Heart left ventricle (tissue), 16 donors: ENCODE data around the gene COQ8A. TPM values are rescaled to one million over a fixed set of nuclear protein-coding genes. Genes with fewer than 3 reads are reported as not detected.

Source experiments
- ATAC-seq, 4 donors: fragments of 200-7000 bp; cut with Tn5 transposase; one replicate each; pipeline ENCODE4 v1.9.1; 2020 to 2022; ENCODE audit warnings: moderate library complexity in 4 of 4, mild to moderate bottlenecking in 3 of 4, moderate number of reproducible peaks in 1 of 4
- DNase-seq, 5 donors: peaks; one replicate each; pipeline ENCODE4 v3.0.0-alpha.2; 2020
- H3K27ac ChIP-seq, 12 donors: fragments of 200-600 bp; sonication (generic) in 4 of 12; one replicate each; pipeline versions ENCODE4 v1.5.0 to v1.8.0; 2016 to 2022; ENCODE audit warnings: mild to moderate bottlenecking in 2 of 12
- H3K27me3 ChIP-seq, 9 donors: fragments of 200-600 bp; sonication (generic) in 2 of 9; one replicate each; pipeline versions ENCODE4 v1.5.1 to v1.8.0; 2016 to 2022; ENCODE audit warnings: mild to moderate bottlenecking in 3 of 9
- H3K36me3 ChIP-seq, 9 donors: fragments of 200-600 bp; sonication (generic) in 2 of 9; one replicate each; pipeline versions ENCODE4 v1.5.0 to v1.8.0; 2018 to 2022; ENCODE audit warnings: mild to moderate bottlenecking in 2 of 9
- H3K4me1 ChIP-seq, 12 donors: fragments of 200-600 bp; sonication (generic) in 4 of 12; one replicate each; pipeline versions ENCODE4 v1.5.0 to v1.8.0; 2016 to 2022; ENCODE audit warnings: mild to moderate bottlenecking in 3 of 12
- H3K4me3 ChIP-seq, 12 donors: fragments of 200-600 bp; sonication (generic) in 4 of 12; one replicate each; pipeline versions ENCODE4 v1.5.0 to v1.8.0; 2017 to 2022; ENCODE audit warnings: mild to moderate bottlenecking in 9 of 12, moderate library complexity in 4 of 12
- H3K9me3 ChIP-seq, 12 donors: fragments of 200-600 bp; sonication (generic) in 4 of 12; one replicate each; pipeline versions ENCODE4 v1.5.0 to v1.8.0; 2016 to 2022; ENCODE audit warnings: mild to moderate bottlenecking in 1 of 12
- CTCF ChIP-seq, 12 donors: fragments of 200-600 bp; sonication (generic) in 4 of 12; IDR thresholded peaks; one replicate each; pipeline versions ENCODE4 v1.5.0 to v1.8.0; 2018 to 2022; ENCODE audit warnings: antibody characterized with exemption in 12 of 12, mild to moderate bottlenecking in 5 of 12
- POLR2A ChIP-seq, 2 donors: fragments of 450-650 bp; IDR thresholded peaks; one replicate each; pipeline ENCODE4 v1.6.1; 2017; ENCODE audit warnings: antibody characterized with exemption in 2 of 2, mild to moderate bottlenecking in 2 of 2, moderate library complexity in 2 of 2
- WGBS, 4 donors: extraction: QIAGEN DNeasy Blood & Tissue Kit in 2 of 4; methylation state at CpG; one replicate each; pipeline versions ENCODE4 v1.1.5 to v1.1.7; 2013 to 2018; 5-methylcytosine and 5-hydroxymethylcytosine counted together
- intact Hi-C, 10 donors: fragments of 100-400 bp; cut with DNase I; formaldehyde crosslinking; loops; one replicate each; pipeline versions ENCODE4 v1.11.1 to v1.14.2; 2022
- polyA plus RNA-seq, 2 donors: library from polyadenylated mRNA; stranded (reverse); fragments of 200-250 nt; gene quantifications; one replicate each; pipeline ENCODE4 v1.2.3, GENCODE V29; 2013
- total RNA-seq, 9 donors: library from RNA; depleted of rRNA in 2 of 9; stranded (reverse); fragments of >200 nt in 2 of 9; fragmentation: NEBNext Ultra II Directional in 3 of 9; extraction: Animal tissue kit (Norgen Biotek cat#: 25700) in 3 of 9; gene quantifications; one replicate each; pipeline versions ENCODE4 v1.1.0 to v1.2.4, GENCODE V29; 2016 to 2023
- donor health status: ischemic (EF 13 %, LVEDD 7.1; RV severe dilation, severe dysfunction).
- donor health status: healthy with polysubstance abuse.
- donor health status: DM: no; HTN: yes; CAD: no.
- donor health status: DM: no; HTN: no; CAD: no.
- donor health status: ischemic (EF 25% LVEDD 6.9; RV normal size, moderate dysfunction).
- donor health status: ischemic (EF 25% LVEDD 5.7; RV mildly dilated, moderate dysfunction).
- donor health status: healthy.
- donor health status: DM: yes; HTN: yes; CAD: no.
- donor health status: ischemic (EF 35%, LVEDD 5.7; RV mildly dilated, moderate dysfunction).
- donor health status: nonischemic (EF 11% LVEDD 7.7; RV severe dilation, severe dysfunction).
- donor health status: DM: yes; HTN: yes; CAD: no.
- donor health status: PGD.
- donor health status: ischemic (EF 29% LVEDD 5.4; RV normal size, mild dysfunction).
- donor health status: nonischemic (EF 23%, LVEDD 6.1; RV moderate dilation, normal function).

Gene COQ8A
- total and polyA plus RNA-seq, 11 donors: 141 to 915 (median 269) TPM

GRCh38 chr1:226903819-226904716 lies 36.0 kb upstream of the COQ8A start:
- Histone ChIP-seq H3K27ac (peak overlapping the region in 1 of 12 donors; percentile 61), H3K36me3 (peaks cover 0 to 28% (median 16%) of the 10 kb centered on the region in 9 donors), H3K4me1 (peaks cover 0 to 11% (median 0%) of the 10 kb centered on the region in 12 donors), H3K27me3 (no peaks in the 10 kb centered on the region), H3K4me3 (no peak overlapping the region), H3K9me3 (no peaks in the 10 kb centered on the region)
- peak in 3 of 5 donors; percentile 38 to 40 (median 39) for DNase-seq
- ATAC-seq: peak in 2 of 4 donors; percentile 15 to 29
- intact Hi-C loops: no loop called here
- WGBS, 4 donors: 72 to 78% (median 75%) methylated on average over 12 of the region's 12 CpGs
- TF ChIP-seq CTCF (IDR thresholded peaks at IDR 0.05) (no peak), POLR2A (IDR thresholded peaks at IDR 0.05) (no peak)

- DNase-seq: no peak
- no peak overlapping the region for H3K4me3 ChIP-seq
- H3K36me3 ChIP-seq: peaks cover 0 to 26% (median 9%) of the 10 kb centered on the region in 9 donors
- intact Hi-C loops: no loop called here
- no peaks in the 10 kb centered on the region for H3K9me3 ChIP-seq
- WGBS, 4 donors: 50 to 56% (median 52%) methylated on average over 3 of the region's 3 CpGs
- ATAC-seq: peak in 2 of 4 donors; percentile 38 to 48
- no peaks in the 10 kb centered on the region for H3K27me3 ChIP-seq
- H3K27ac ChIP-seq: peak overlapping the region in 1 of 12 donors; percentile 61
- TF ChIP-seq CTCF (IDR thresholded peaks at IDR 0.05) (no peak), POLR2A (IDR thresholded peaks at IDR 0.05) (no peak)
- peaks cover 0 to 11% (median 0%) of the 10 kb centered on the region in 12 donors for H3K4me1 ChIP-seq
Measured at GRCh38 chr1:226904772-226905171, 35.3 kb upstream of the COQ8A start.

GRCh38 chr1:226908419-226908818 lies 31.7 kb upstream of the COQ8A start:
- TF ChIP-seq CTCF (IDR thresholded peaks at IDR 0.05): no peak
- WGBS, 4 donors: 93 to 96% (median 96%) methylated on average over 10 of the region's 10 CpGs
- Histone ChIP-seq H3K36me3 (peaks cover 0 to 17% (median 0%) of the 10 kb centered on the region in 9 donors), H3K4me3 (no peak overlapping the region), H3K27me3 (no peaks in the 10 kb centered on the region), H3K9me3 (no peaks in the 10 kb centered on the region), H3K4me1 (peaks cover 0 to 14% (median 0%) of the 10 kb centered on the region in 12 donors), H3K27ac (no peak overlapping the region)
- ATAC-seq: no peak
- intact Hi-C loops: no loop called here
- no peak for DNase-seq

- 37 to 86% (median 71%) methylated on average over 1 of the region's 1 CpG for WGBS, 4 donors
- Histone ChIP-seq H3K27me3 (no peaks in the 10 kb centered on the region), H3K9me3 (no peaks in the 10 kb centered on the region), H3K4me3 (no peak overlapping the region), H3K36me3 (peaks cover 0 to 17% (median 0%) of the 10 kb centered on the region in 9 donors), H3K4me1 (peaks cover 0 to 11% (median 0%) of the 10 kb centered on the region in 12 donors), H3K27ac (no peak overlapping the region)
- TF ChIP-seq POLR2A (IDR thresholded peaks at IDR 0.05): no peak
- TF ChIP-seq CTCF (IDR thresholded peaks at IDR 0.05): no peak
- DNase-seq (no peak), ATAC-seq (no peak)
- intact Hi-C loops: no loop called here
Measured at GRCh38 chr1:226908913-226909312, 31.2 kb upstream of the COQ8A start.
